ENCODE data around the gene MSI2. TPM values are rescaled to one million over a fixed set of nuclear protein-coding genes. Genes with fewer than 3 reads are reported as not detected.

MSI2 gene
- polyA plus RNA-seq, 1 of the 3 experiments (the other 2 are of a cell fraction): 24.1 TPM

- Histone ChIP-seq H4K20me1 (ENCODE audit: insufficient read depth) (no peaks in the 10 kb centered on the region), H3K9ac (no peak overlapping the region), H3K27me3 (ENCODE audit: insufficient read depth) (no peaks in the 10 kb centered on the region), H3F3A (replicated peaks; ENCODE audit: insufficient read depth) (no peaks in the 10 kb centered on the region), H3K4me1 (ENCODE audit: control insufficient read depth in 1 of 2, insufficient read depth in 2 of 2, low read depth in 1 of 2, low read length in 1 of 2) (peaks cover 0 to 27% of the 10 kb centered on the region in 2 experiments; a peak in 1 of 4 replicates), H2AFZ (ENCODE audit: low read depth) (no peak overlapping the region), H3K36me3 (replicated peaks in 1 of 2; ENCODE audit: control insufficient read depth in 1 of 2, insufficient read depth in 2 of 2, low read length in 1 of 2) (peaks cover 0 to 13% of the 10 kb centered on the region in 2 experiments), H3K9me3 (no peaks in the 10 kb centered on the region), H3K27ac (ENCODE audit: low read depth in 2 of 2, low read length in 1 of 2) (no peak overlapping the region), H3K4me3 (ENCODE audit: low read depth in 2 of 2, low read length in 1 of 2) (no peak overlapping the region), H3K9me2 (no peaks in the 10 kb centered on the region), H3K79me2 (ENCODE audit: insufficient read depth) (no peaks in the 10 kb centered on the region), H3K4me2 (no peak overlapping the region)
- ChIA-PET CTCF (interaction anchor here (0.8 to 1.9 kb wide), 6 partner anchors 18 to 389 kb away, joined by 3 to 6 read pairs (median 4); no protein-coding TSS in a partner anchor), POLR2A (interaction anchor here (0.6 kb wide), 1 partner anchor 8 kb away, joined by 3 read pairs; no protein-coding TSS in a partner anchor)
- DNase-seq: no peak
- TF ChIP-seq NRF1 (IDR thresholded peaks at IDR 0.05; ENCODE audit: low read depth, low read length) (no peak), EZH2phosphoT487 (IDR thresholded peaks at IDR 0.05; ENCODE audit: borderline replicate concordance, low read depth) (no peak), POLR2AphosphoS5 (IDR thresholded peaks at IDR 0.05; ENCODE audit: low read depth, low read length) (no peak), USF1 (IDR thresholded peaks at IDR 0.05; ENCODE audit: borderline replicate concordance, low read depth) (no peak), RCOR1 (IDR thresholded peaks at IDR 0.05; ENCODE audit: low read length) (no peak), RAD21 (IDR thresholded peaks at IDR 0.05; ENCODE audit: low read length) (no peak), ELF1 (IDR thresholded peaks at IDR 0.05) (no peak), TEAD4 (IDR thresholded peaks at IDR 0.05; ENCODE audit: borderline replicate concordance, insufficient read depth) (no peak), FOSL2 (IDR thresholded peaks at IDR 0.05; ENCODE audit: borderline replicate concordance, low read depth) (no peak)
- 93% methylated on average over 6 of the region's 6 CpGs for WGBS (ENCODE audit: low lambda C conversion rate)
Observed at GRCh38 chr17:57631871-57632270, 375.5 kb downstream of the MSI2 start.

GRCh38 chr17:57632294-57632693 lies 376.0 kb downstream of the MSI2 start:
- peaks cover 0 to 11% of the 10 kb centered on the region in 2 experiments for H3K36me3 ChIP-seq (replicated peaks in 1 of 2; ENCODE audit: control insufficient read depth in 1 of 2, insufficient read depth in 2 of 2, low read length in 1 of 2)
- H3F3A ChIP-seq (replicated peaks; ENCODE audit: insufficient read depth): no peaks in the 10 kb centered on the region
- peaks cover 0 to 24% of the 10 kb centered on the region in 2 experiments; a peak in 1 of 4 replicates for H3K4me1 ChIP-seq (ENCODE audit: control insufficient read depth in 1 of 2, insufficient read depth in 2 of 2, low read depth in 1 of 2, low read length in 1 of 2)
- H3K27me3 ChIP-seq (ENCODE audit: insufficient read depth): no peaks in the 10 kb centered on the region
- ChIA-PET POLR2A (interaction anchor here (0.6 kb wide), 1 partner anchor 9 kb away, joined by 3 read pairs; no protein-coding TSS in a partner anchor), CTCF (interaction anchor here (0.8 to 1.9 kb wide), 5 partner anchors 39 to 389 kb away, joined by 3 to 6 read pairs (median 3); no protein-coding TSS in a partner anchor)
- no peak overlapping the region for H3K9ac ChIP-seq
- H2AFZ ChIP-seq (ENCODE audit: low read depth): no peak overlapping the region
- H4K20me1 ChIP-seq (ENCODE audit: insufficient read depth): no peaks in the 10 kb centered on the region
- H3K79me2 ChIP-seq (ENCODE audit: insufficient read depth): no peaks in the 10 kb centered on the region
- no peak for DNase-seq
- H3K9me2 ChIP-seq: no peaks in the 10 kb centered on the region
- no peaks in the 10 kb centered on the region for H3K9me3 ChIP-seq
- WGBS (ENCODE audit: low lambda C conversion rate): 96% methylated on average over 4 of the region's 5 CpGs
- no peak overlapping the region for H3K4me3 ChIP-seq (ENCODE audit: low read depth in 2 of 2, low read length in 1 of 2)
- TF ChIP-seq REST (IDR thresholded peaks at IDR 0.05; ENCODE audit: low read depth, low read length) (no peak), ELF1 (IDR thresholded peaks at IDR 0.05) (no peak), RXRA (IDR thresholded peaks at IDR 0.05; ENCODE audit: borderline replicate concordance, low read depth) (no peak), SMC3 (IDR thresholded peaks at IDR 0.05; ENCODE audit: low read depth, low read length) (no peak)
- H3K4me2 ChIP-seq: no peak overlapping the region
- no peak overlapping the region; a peak in 1 of 4 replicates for H3K27ac ChIP-seq (ENCODE audit: low read depth in 2 of 2, low read length in 1 of 2)
